ENCODE data around the gene NEUROD6. TPM values are rescaled to one million over a fixed set of nuclear protein-coding genes. Genes with fewer than 3 reads are reported as not detected.

The NEUROD6 gene
- total RNA-seq, 1 donor from 2014 or later: not detected

GRCh38 chr7:31302356-31302755 lies 38.2 kb downstream of the NEUROD6 start:
- intact Hi-C loops (cut with DNase I): no loop called here
- ATAC-seq (ENCODE audit: poor library complexity): no peak
- DNase-seq: no peak

GRCh38 chr7:31299336-31299735 lies 41.2 kb downstream of the NEUROD6 start:
- no peak for DNase-seq
- no peak for ATAC-seq (ENCODE audit: poor library complexity)
- intact Hi-C loops (cut with DNase I): no loop called here

GRCh38 chr7:31290601-31291000 lies 49.9 kb downstream of the NEUROD6 start:
- intact Hi-C loops (cut with DNase I): no loop called here
- DNase-seq: no peak
- no peak for ATAC-seq (ENCODE audit: poor library complexity)

Other genes starting within 250 kb of the NEUROD6 start
- not detected for gene ITPRID1, start 173.4 kb upstream of the NEUROD6 start, total RNA-seq